Measurements from ENCODE around the gene RAB36.

Gene RAB36

GRCh38 chr22:23158516-23159290 is 13.4 kb downstream of the RAB36 start:
- DNase-seq (ENCODE audit: low read depth in 2 of 2): no peak

DNA sequence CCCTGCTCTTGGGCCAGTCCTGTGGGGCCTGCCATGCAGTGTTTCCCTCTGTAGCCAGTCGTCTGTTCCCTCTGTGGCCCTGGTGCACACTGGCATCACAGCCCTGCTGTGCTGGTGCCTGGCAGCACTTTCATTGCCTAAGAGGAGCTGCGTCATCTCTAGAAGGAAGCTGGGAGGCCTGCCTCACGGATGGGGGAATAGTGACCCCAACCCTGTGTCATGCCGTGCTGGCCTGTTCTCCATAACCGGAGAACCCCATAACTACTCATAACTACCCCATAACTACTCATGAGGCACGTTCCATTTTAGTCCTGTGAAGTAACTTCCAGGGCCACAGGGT is 14.0 kb downstream of the RAB36 start:
- no peak for DNase-seq (ENCODE audit: low read depth in 2 of 2)

GRCh38 chr22:23161029-23161428 is 15.8 kb downstream of the RAB36 start:
- no peak for DNase-seq (ENCODE audit: low read depth in 2 of 2)

- DNase-seq (ENCODE audit: low read depth in 2 of 2): no peak
Measured at GRCh38 chr22:23161574-23161973, 16.3 kb downstream of the RAB36 start.

DNA sequence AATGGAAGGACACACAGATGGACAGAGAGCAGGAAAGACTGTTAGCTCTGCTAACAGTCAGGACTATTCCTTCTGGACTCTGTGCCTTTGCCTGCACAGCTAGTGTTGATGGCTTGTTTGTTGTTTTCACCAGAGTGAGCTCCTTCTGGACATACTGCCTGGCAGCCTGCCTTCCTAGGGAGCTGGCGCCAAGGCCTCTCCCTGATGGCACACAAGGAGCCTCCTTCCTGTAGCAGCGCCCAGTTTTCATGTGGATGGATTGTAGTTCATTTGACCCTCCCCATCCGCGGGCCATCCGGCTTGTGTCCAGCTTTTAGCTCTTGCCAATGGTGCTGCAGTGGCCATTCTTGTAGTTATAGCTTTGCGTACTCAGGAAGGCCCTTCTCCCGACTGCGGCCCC is 18.4 kb downstream of the RAB36 start:
- DNase-seq (ENCODE audit: low read depth in 2 of 2): no peak

DNA sequence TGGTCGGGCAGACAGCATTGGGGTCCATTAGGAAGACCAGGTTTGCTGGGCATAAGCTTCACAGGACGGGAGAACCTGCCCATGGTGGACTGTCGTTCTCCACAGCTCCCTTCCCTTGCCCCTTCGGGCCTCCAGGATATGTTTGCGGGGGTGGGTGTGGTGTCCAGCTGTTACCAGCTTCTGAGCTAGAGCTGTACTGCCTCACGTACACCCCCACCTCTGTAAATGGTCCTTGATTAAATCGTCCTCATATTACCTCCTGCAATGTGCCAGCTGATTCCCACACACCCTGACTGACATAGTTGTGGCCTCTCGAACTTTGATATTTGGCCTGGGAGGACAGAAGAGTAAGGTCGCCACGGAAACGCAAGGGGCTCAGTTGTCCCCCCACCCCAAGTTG is 18.8 kb downstream of the RAB36 start:
- DNase-seq (ENCODE audit: low read depth in 2 of 2): no peak

DNA sequence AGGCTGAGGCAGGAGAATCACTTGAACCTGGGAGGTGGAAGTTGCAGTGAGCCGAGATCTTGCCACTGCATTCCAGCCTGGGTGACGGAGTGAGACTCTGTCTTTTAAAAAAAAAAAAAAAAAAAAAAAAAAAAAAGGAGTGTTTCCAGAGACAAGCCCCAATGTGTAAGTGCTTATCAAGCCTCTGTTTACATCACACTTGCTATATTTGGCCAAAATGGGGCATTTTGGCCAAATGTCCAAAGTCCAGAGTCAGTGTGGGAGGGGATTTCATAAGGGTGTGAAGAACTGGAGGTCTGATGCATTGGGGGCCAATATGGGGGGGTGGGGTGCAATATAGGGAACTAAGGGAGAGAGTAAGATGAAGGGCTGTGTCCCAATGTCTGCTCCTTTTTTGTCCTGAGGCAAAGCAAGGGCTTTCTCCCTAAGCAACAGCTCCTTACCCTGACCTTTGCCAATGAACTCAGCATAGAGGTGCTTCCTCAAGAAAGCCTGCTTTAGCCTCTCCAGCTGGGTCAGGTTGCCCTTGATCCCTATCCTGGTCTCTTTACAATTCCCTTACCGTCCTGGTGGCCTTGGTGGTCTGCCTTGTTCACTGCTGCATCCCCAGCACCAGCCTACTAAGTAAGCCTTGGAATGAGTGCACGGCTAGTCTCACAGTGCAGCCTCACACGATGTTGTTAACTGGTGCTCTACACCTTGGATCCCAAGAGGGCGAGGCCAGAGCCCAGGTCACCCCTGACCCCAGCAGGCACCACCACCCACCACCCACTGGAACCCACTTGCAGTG is 21.0 kb downstream of the RAB36 start:
- DNase-seq (ENCODE audit: low read depth in 2 of 2): no peak

DNA sequence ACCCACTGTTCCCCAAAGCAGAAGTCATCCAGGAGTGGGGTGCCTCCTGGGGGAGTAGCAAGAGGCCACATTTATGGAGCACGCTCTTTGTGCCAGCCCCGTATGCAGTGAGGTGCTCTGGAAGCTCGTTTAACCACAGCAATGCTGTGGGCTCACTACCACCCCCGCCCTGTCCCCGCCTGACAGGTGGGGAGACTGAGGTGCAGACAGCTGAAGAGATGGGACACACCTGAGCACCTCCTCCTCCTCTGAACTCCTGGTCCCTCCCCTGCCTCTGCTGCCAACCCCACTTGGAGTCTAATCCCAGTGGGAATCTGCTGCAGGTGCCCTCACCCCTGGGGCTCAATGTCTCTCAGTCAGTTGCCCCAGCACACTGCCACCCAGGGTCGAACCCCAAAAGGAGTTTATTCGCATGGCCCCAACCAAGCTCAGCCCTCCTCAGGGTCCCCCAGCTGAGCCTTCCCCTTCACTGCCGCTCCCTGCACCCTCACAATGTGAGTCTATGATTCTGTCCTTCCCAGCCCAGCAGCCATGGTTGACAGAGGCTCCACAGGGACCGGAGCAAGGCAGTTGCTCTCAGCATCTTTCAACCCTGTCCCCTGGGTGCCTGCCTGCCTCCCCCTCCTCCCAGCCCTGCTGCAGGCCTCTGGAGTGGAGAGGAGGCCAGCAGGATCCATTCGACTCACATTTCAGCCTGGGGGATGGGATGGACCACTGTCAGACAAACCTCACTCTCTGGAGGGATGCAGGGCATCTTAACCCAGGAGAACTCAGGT is 21.8 kb downstream of the RAB36 start:
- no peak for DNase-seq (ENCODE audit: low read depth in 2 of 2)

DNA sequence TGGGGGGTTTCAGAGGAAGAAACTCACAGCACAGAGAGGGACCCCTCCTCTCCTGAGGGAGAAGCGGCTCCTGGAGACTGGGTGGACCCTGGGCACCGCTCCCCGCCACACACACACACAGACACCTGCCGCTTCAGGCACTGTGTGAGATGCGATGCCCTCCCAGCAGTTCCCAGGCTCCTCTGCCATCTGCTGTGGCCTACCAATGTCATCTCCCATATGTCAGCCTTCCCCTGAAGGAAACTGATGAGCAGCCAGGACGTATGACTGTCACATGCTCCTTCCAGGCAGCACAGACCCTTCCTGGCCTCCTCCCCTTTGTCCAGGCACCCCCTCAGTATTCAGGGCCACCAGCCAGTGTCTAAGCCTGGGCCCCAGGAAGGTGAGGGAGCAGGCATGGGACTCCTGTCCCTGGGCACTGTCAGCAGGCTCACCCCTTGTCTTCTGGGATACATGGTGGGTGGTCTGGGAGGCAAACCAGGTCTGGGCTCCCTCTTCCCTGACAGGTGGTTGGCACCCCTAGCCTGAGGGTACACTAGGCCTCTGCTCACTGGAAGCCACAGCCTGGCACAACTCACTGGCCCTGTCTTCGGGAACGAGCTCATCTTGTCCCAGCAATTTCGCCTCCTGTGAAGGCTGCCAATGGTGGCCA is 23.2 kb downstream of the RAB36 start:
- DNase-seq (ENCODE audit: low read depth in 2 of 2): no peak

DNA sequence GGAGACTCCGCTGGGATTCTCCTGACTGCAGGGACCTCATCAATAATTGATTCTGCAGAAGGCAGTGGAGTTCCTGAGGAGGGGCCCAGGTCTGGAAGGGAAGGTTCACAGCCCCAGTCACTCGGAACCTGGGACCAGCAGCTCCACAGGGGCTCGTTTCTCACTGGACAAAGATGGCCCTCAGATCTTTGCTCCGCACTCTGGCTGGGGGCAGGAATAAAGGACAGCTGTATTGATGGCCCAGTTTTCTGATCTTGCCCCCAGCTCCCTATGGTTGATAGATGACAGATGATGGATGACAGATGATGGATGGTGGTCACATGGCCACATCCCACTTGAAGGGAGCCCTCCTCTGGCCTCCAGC is 23.7 kb downstream of the RAB36 start:
- DNase-seq (ENCODE audit: low read depth in 2 of 2): no peak

GRCh38 chr22:23175817-23176644 is 30.8 kb downstream of the RAB36 start:
- no peak for DNase-seq (ENCODE audit: low read depth in 2 of 2)

DNA sequence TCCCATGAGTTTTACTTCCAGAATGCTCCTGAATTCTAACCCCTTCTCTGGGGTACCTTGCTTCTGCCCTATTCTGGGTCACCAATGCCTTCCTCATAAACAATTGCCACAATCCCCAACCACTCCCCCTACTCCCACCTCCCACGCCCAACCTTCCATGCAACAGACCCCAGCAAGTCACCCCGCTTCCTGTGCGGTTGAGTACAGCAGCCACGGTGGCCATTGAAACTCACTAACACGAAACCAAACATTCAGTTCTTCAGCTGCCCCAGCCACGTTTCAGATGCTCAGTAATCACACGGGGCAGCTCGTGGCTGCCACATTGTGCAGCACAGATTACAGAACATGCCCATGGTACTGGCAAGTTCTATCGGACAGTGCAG is 31.4 kb downstream of the RAB36 start:
- no peak for DNase-seq (ENCODE audit: low read depth in 2 of 2)

GRCh38 chr22:23177197-23177596 is 31.9 kb downstream of the RAB36 start:
- no peak for DNase-seq (ENCODE audit: low read depth in 2 of 2)

GRCh38 chr22:23178512-23179254 is 33.4 kb downstream of the RAB36 start:
- DNase-seq (ENCODE audit: low read depth in 2 of 2): peak; percentile 46 to 48

- DNase-seq (ENCODE audit: low read depth in 2 of 2): no peak
Measured at GRCh38 chr22:23179381-23180299, 34.4 kb downstream of the RAB36 start.

- no peak for DNase-seq (ENCODE audit: low read depth in 2 of 2)
Measured at GRCh38 chr22:23180301-23180892, 35.1 kb downstream of the RAB36 start, which contains the start of gene BCR. TSS of gene BCR (plus strand) at chr22:23180509. CDS start at chr22:23180961, 452 bp downstream.

DNA sequence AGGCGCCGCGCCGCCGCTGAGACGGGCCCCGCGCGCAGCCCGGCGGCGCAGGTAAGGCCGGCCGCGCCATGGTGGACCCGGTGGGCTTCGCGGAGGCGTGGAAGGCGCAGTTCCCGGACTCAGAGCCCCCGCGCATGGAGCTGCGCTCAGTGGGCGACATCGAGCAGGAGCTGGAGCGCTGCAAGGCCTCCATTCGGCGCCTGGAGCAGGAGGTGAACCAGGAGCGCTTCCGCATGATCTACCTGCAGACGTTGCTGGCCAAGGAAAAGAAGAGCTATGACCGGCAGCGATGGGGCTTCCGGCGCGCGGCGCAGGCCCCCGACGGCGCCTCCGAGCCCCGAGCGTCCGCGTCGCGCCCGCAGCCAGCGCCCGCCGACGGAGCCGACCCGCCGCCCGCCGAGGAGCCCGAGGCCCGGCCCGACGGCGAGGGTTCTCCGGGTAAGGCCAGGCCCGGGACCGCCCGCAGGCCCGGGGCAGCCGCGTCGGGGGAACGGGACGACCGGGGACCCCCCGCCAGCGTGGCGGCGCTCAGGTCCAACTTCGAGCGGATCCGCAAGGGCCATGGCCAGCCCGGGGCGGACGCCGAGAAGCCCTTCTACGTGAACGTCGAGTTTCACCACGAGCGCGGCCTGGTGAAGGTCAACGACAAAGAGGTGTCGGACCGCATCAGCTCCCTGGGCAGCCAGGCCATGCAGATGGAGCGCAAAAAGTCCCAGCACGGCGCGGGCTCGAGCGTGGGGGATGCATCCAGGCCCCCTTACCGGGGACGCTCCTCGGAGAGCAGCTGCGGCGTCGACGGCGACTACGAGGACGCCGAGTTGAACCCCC is 35.8 kb downstream of the RAB36 start:
- DNase-seq (ENCODE audit: low read depth in 2 of 2): no peak

GRCh38 chr22:23181721-23182308 is 36.5 kb downstream of the RAB36 start:
- no peak for DNase-seq (ENCODE audit: low read depth in 2 of 2)
